D721Med (cell line): Measurements from ENCODE around the gene SMIM13.
A peak's percentile ranks its signal among the peaks of the same experiment; 100 is the strongest.

Experiments used
- DNase-seq: peaks from one replicate; pipeline ENCODE4 v3.0.0; 2011; ENCODE audit warnings: low spot score; ENCODE audit not compliant: insufficient read length
- FAIRE-seq: peaks from 2 replicates; lab custom pipeline; 2011; peaks lifted over from hg19 to GRCh38; lab: Jason Lieb, UNC
- TF ChIP-seq, protein P1 (sequence below): IDR thresholded peaks from 2 replicates; pipeline ENCODE4 v1.5.1; 2012; ENCODE audit warnings: mild to moderate bottlenecking, control low read depth; ENCODE audit not compliant: insufficient read depth; ENCODE audit errors: missing control alignments

SMIM13 gene

DNA sequence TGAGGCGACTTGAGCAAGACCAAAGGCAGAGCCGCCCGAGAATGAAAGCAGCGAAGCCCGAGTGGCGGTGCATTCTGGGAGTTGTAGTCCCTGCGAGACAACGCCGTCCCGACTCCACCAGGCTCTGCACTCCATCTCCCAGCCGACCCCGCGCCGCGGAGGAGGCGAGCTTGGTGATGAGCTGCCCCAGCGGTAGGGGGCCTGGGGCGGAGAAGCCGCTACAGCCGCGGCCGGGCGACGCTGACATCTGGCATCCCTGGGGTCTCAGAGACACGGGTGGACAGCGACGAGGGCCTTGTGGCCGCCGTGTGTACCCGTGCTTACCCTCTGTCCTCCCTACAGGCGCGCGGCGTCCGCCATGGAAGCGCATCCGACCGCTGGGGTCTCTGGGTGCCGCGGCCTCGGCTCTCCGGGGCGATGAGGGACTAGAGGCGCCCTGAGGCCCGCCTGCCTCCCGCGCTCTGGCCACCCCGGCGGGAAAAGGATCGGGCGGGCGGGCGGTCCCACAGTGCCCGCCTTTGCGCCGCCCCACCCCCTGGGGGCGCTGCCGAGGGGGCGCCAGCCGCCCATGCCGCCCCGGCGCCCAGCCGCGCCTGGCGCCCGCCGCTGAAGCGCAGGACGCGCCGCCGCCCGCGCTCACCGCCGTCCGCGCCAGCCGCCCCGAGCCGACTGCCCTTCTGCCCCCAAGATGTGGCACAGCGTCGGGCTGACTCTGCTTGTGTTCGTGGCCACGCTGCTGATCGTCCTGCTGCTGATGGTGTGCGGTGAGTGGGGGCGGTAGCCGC is at the start of gene SMIM13:
TSS of gene SMIM13 (plus strand) at position 209 of the 785 bp plus-strand sequence. CDS start at position 689, 480 bp downstream.
- TF ChIP-seq, protein P1, sequence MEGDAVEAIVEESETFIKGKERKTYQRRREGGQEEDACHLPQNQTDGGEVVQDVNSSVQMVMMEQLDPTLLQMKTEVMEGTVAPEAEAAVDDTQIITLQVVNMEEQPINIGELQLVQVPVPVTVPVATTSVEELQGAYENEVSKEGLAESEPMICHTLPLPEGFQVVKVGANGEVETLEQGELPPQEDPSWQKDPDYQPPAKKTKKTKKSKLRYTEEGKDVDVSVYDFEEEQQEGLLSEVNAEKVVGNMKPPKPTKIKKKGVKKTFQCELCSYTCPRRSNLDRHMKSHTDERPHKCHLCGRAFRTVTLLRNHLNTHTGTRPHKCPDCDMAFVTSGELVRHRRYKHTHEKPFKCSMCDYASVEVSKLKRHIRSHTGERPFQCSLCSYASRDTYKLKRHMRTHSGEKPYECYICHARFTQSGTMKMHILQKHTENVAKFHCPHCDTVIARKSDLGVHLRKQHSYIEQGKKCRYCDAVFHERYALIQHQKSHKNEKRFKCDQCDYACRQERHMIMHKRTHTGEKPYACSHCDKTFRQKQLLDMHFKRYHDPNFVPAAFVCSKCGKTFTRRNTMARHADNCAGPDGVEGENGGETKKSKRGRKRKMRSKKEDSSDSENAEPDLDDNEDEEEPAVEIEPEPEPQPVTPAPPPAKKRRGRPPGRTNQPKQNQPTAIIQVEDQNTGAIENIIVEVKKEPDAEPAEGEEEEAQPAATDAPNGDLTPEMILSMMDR: peak; percentile 30
- no peak for FAIRE-seq
- DNase-seq: peak; percentile 76

DNA sequence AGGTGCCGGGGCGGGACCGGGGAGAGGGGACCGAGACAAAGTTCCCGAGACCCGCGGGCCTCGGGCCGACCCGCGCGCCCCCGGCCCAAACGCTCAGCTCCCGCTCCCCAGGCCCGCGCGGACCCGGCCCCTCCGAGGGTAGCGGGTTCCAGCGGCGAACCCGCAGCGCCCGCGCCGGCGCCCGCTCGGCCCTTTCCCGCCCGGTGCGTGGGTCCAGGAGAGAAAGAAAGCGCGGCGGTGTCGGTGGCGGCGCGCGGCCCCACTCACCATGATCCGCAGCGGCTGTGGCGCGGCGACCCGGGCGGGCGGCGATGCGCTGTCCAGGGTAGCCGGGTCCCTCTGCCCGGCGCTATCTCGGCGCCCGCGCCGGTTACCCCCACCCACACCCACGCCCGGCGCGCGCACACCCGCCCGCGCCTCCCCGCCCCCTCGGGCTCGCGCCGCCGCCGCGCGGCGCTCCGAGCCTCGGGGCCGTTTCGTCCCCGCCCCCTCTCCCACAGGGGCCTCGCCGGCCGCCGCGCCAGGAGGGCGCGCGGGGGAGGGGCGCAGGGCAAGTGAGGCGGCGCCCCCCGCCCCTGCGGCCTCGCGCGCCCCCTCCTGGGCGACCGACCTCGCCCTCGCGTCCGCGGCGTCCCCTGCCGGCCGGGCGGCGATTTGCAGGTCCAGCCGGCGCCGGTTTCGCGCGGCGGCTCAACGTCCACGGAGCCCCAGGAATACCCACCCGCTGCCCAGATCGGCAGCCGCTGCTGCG is 49.5 kb upstream of the SMIM13 start, which contains the start of gene ELOVL2:
TSS of gene ELOVL2 (minus strand) at position 345 of the 751 bp plus-strand sequence. CDS start at position 270, 75 bp downstream.
- peak; percentile 35 for DNase-seq
- FAIRE-seq: no peak
- TF ChIP-seq, protein P1: peak; percentile 86

GRCh38 chr6:11044712-11045167 is 48.9 kb upstream of the SMIM13 start:
- DNase-seq: no peak
- TF ChIP-seq, protein P1: no peak
- no peak for FAIRE-seq

GRCh38 chr6:11050731-11051130 is 42.9 kb upstream of the SMIM13 start:
- FAIRE-seq (no peak), DNase-seq (no peak)
- TF ChIP-seq, protein P1: no peak

DNA sequence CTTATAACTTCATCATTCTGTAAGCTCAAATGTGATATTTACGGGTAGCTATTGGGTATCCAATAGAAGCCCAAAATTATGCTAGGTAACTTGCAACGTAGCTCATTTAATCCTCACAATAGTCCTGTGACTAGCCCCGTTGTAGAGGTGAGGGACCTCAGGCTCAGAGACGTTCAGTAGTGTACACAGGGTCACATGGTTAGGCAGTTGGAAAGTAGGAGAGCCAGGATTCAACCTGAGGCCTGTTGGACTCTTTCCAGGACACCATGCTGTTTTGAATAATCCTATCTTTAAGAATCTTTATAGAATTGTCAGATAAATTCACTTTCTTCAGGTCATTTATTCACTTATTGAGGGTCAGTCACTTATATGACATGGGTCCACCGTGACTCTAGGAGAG is 40.3 kb upstream of the SMIM13 start:
- DNase-seq (no peak), FAIRE-seq (no peak)
- TF ChIP-seq, protein P1: no peak

DNA sequence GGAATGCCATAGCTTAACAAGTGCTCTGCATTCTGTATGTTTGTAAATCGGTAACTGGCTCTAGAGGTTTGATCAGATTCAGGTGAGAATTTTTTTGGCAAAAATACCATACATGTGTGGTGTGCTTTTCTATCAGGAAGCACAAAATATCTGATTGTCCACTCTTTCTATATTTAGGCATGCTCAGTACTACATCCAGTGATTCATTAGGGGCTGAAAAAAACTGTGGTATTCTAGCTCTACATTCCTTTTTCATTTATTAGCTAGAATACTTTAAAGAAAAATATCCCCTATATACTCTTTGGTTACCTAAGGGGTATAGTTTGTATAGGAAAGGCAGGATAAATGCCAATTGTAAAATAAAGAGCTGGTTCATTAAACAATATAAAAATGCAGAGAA is 38.9 kb upstream of the SMIM13 start:
- no peak for DNase-seq
- FAIRE-seq: no peak
- TF ChIP-seq, protein P1: no peak
